HepG2 (cell line): ENCODE data around the gene TIMP3. TPM values are rescaled to one million over a fixed set of nuclear protein-coding genes. Genes with fewer than 3 reads are reported as not detected.

ENCODE experiments used
- ATAC-seq: fragments of 200-7000 bp; cut with Tn5 transposase; 3 replicates; pipeline ENCODE4 v1.9.1; 2020; ENCODE audit warnings: mild to moderate bottlenecking, moderate library complexity
- BruUV-seq: library from RNA; stranded (reverse); fragments of 400-500 nt; replicated peaks from 2 replicates; lab custom pipeline; 2021; lab: Mats Ljungman, UMichigan
- CTCF ChIA-PET: fragments of 300-600 bp; formaldehyde crosslinking; extraction: SDS; loops from one replicate; lab custom pipeline; 2021; ENCODE audit warnings: low total read pairs, inconsistent platforms, low intra/inter-chr PET ratio; lab: Yijun Ruan, JAX
- POLR2A ChIA-PET: fragments of 350-600 bp; sonication (Branson Sonifier 250); formaldehyde crosslinking; loops from one replicate; lab custom pipeline; 2020; ENCODE audit warnings: antibody characterized with exemption, inconsistent platforms; lab: Yijun Ruan, JAX
- DNase-seq: peaks from one replicate; pipeline ENCODE4 v3.0.0-alpha.2; 2015; ENCODE audit warnings: low spot score
- FAIRE-seq: peaks from 3 replicates; lab custom pipeline; 2011; peaks lifted over from hg19 to GRCh38; lab: Jason Lieb, UNC
- H2AFZ ChIP-seq: one replicate; pipeline ENCODE4 v1.6.1; 2011; ENCODE audit warnings: low read length, inconsistent platforms
- H3K27ac ChIP-seq: fragments of 300-600 bp; 3 replicates; pipeline ENCODE4 v1.8.0; 2011; ENCODE audit warnings: mixed run types, mild to moderate bottlenecking, mixed read lengths, low read length, inconsistent platforms; ENCODE audit not compliant: insufficient read depth; ENCODE audit errors: extremely low read length
- H3K27me3 ChIP-seq, 2 experiments: fragments of 200-600 bp in 1 of 2; 2 replicates in 1 of 2; 3 replicates in 1 of 2; pipeline versions ENCODE4 v1.6.0 to v1.8.0; 2011; ENCODE audit warnings: low read length in 2 of 2, mild to moderate bottlenecking in 2 of 2, moderate library complexity in 2 of 2, inconsistent platforms in 1 of 2; ENCODE audit not compliant: insufficient read depth in 2 of 2, control insufficient read depth in 1 of 2
- H3K36me3 ChIP-seq, 2 experiments: fragments of 200-600 bp in 1 of 2; replicated peaks in 1 of 2; 2 replicates in 1 of 2; 3 replicates in 1 of 2; pipeline versions ENCODE4 v1.5.1 to v1.8.0; 2011; ENCODE audit warnings: low read length in 2 of 2, inconsistent platforms in 1 of 2; ENCODE audit not compliant: insufficient read depth in 2 of 2, control insufficient read depth in 1 of 2
- H3K4me1 ChIP-seq: 2 replicates; pipeline ENCODE4 v1.5.1; 2012; ENCODE audit warnings: low read length, inconsistent platforms; ENCODE audit not compliant: insufficient read depth
- H3K4me2 ChIP-seq: 2 replicates; pipeline ENCODE4 v1.6.0; 2011; ENCODE audit warnings: low read depth, low read length, inconsistent platforms
- H3K4me3 ChIP-seq, 3 experiments: fragments of 200-600 bp in 1 of 3; sonication (generic), shearing (Covaris generic) in 1 of 3; replicated peaks in 1 of 3; 2 replicates each; pipeline ENCODE4 v1.5.1; 2011 to 2016; ENCODE audit warnings: low read length in 3 of 3, inconsistent platforms in 2 of 3, low read depth in 2 of 3, mild to moderate bottlenecking in 2 of 3, control low read depth in 1 of 3, mixed read lengths in 1 of 3; ENCODE audit not compliant: insufficient read depth in 1 of 3
- H3K79me2 ChIP-seq: one replicate; pipeline ENCODE4 v1.6.1; 2011; ENCODE audit warnings: low read length, inconsistent platforms; ENCODE audit not compliant: insufficient read depth
- H3K9ac ChIP-seq: 2 replicates; pipeline ENCODE4 v1.6.0; 2011; ENCODE audit warnings: mild to moderate bottlenecking, low read depth, low read length, inconsistent platforms; ENCODE audit not compliant: insufficient read depth
- H3K9me3 ChIP-seq: 2 replicates; pipeline ENCODE4 v1.5.1; 2012; ENCODE audit warnings: mild to moderate bottlenecking, low read length
- H4K20me1 ChIP-seq: 2 replicates; pipeline ENCODE4 v1.6.0; 2011; ENCODE audit warnings: inconsistent platforms, mild to moderate bottlenecking, low read length, moderate library complexity; ENCODE audit not compliant: insufficient read depth
- ATM ChIP-seq: fragments of 450-650 bp; IDR thresholded peaks from 2 replicates; pipeline ENCODE4 v1.7.1; 2017; ENCODE audit warnings: mild to moderate bottlenecking, borderline replicate concordance
- FOXA3 ChIP-seq: IDR thresholded peaks from 2 replicates; pipeline ENCODE4 v1.6.1; 2016; ENCODE audit warnings: missing genetic modification reagents, missing compliant biosample characterization
- GFI1 ChIP-seq: sonication (generic); formaldehyde crosslinking; IDR thresholded peaks from 2 replicates; pipeline ENCODE4 v1.5.0; 2020; ENCODE audit warnings: missing genetic modification reagents, mild to moderate bottlenecking, borderline replicate concordance
- HDAC2 ChIP-seq: sonication (generic); formaldehyde crosslinking; IDR thresholded peaks from 2 replicates; pipeline ENCODE4 v1.4.0; 2020; ENCODE audit warnings: missing genetic modification reagents
- HIVEP1 ChIP-seq: sonication (generic); formaldehyde crosslinking; IDR thresholded peaks from 2 replicates; pipeline ENCODE4 v1.4.0; 2020; ENCODE audit warnings: mild to moderate bottlenecking, missing genetic modification reagents
- MTF1 ChIP-seq: sonication (generic); formaldehyde crosslinking; IDR thresholded peaks from 2 replicates; pipeline ENCODE4 v1.5.0; 2020; ENCODE audit warnings: missing genetic modification reagents
- ONECUT2 ChIP-seq: sonication (generic); formaldehyde crosslinking; IDR thresholded peaks from 2 replicates; pipeline ENCODE4 v1.4.0; 2020; ENCODE audit warnings: missing genetic modification reagents
- RXRA ChIP-seq: sonication (generic); formaldehyde crosslinking; IDR thresholded peaks from 2 replicates; pipeline ENCODE4 v1.5.1; 2020; ENCODE audit warnings: missing genetic modification reagents
- SALL1 ChIP-seq: sonication (generic); formaldehyde crosslinking; IDR thresholded peaks from 2 replicates; pipeline ENCODE4 v1.8.0; 2022; ENCODE audit warnings: mild to moderate bottlenecking, missing genetic modification reagents
- SNAI1 ChIP-seq: sonication (generic); formaldehyde crosslinking; IDR thresholded peaks from 2 replicates; pipeline ENCODE4 v1.5.0; 2020; ENCODE audit warnings: mild to moderate bottlenecking, missing genetic modification reagents, borderline replicate concordance
- ZBTB38 ChIP-seq: sonication (generic); formaldehyde crosslinking; IDR thresholded peaks from 2 replicates; pipeline ENCODE4 v1.5.1; 2020; ENCODE audit warnings: mild to moderate bottlenecking, missing genetic modification reagents
- ZC3H4 ChIP-seq: sonication (generic); formaldehyde crosslinking; IDR thresholded peaks from 2 replicates; pipeline ENCODE4 v1.4.0; 2020; ENCODE audit warnings: missing genetic modification reagents, borderline replicate concordance
- ZNF350 ChIP-seq: sonication (generic); formaldehyde crosslinking; IDR thresholded peaks from 2 replicates; pipeline ENCODE4 v1.4.0; 2020; ENCODE audit warnings: mild to moderate bottlenecking, low read depth, missing genetic modification reagents, borderline replicate concordance
- ZNF549 ChIP-seq: sonication (generic); formaldehyde crosslinking; IDR thresholded peaks from 2 replicates; pipeline ENCODE4 v1.5.0; 2020; ENCODE audit warnings: missing genetic modification reagents
- ZNF816 ChIP-seq: sonication (generic); formaldehyde crosslinking; IDR thresholded peaks from 2 replicates; pipeline ENCODE4 v1.8.0; 2022; ENCODE audit warnings: missing genetic modification reagents, mild to moderate bottlenecking, borderline replicate concordance
- WGBS: methylation state at CpG from one replicate; pipeline ENCODE4 v1.1.6; 2017; ENCODE audit warnings: low lambda C conversion rate; 5-methylcytosine and 5-hydroxymethylcytosine counted together
- in situ Hi-C: cut with HindIII; loops from 2 replicates; pipeline ENCODE4 v1.10.0; 2017; ENCODE audit warnings: low pct_unique_long_range_greater_than_20kb; ENCODE audit not compliant: extremely low pct_ligation_motif_present
- intact Hi-C: fragments of 100-400 bp; cut with micrococcal nuclease; formaldehyde crosslinking; loops from one replicate; pipeline ENCODE4 v1.10.0; 2022; ENCODE audit not compliant: unreplicated experiment
- polyA plus RNA-seq, 8 experiments: library from polyadenylated mRNA; depleted of rRNA in 3 of 8; stranded (reverse) in 7 of 8; unstranded in 1 of 8; fragments of >200 nt; fragmentation: Illumina TruSeq in 4 of 8; extraction: Trizol in 4 of 8; gene quantifications; 2 replicates each; pipeline versions ENCODE4 v1.2.1 to v1.2.3, GENCODE V29; 2011 to 2016; ENCODE audit warnings: low read depth in 4 of 8, missing spikeins in 1 of 8, mixed read lengths in 1 of 8; ENCODE audit not compliant: insufficient read depth in 1 of 8
- total RNA-seq, 5 experiments: library from RNA; depleted of rRNA; stranded (reverse); fragments of >200 nt; fragmentation: Illumina TruSeq; extraction: Trizol; gene quantifications; 2 replicates each; pipeline ENCODE4 v1.2.3, GENCODE V29; 2016; ENCODE audit warnings: low read depth in 1 of 5
- TF ChIP-seq, protein P1 (sequence below): sonication (generic); formaldehyde crosslinking; IDR thresholded peaks from 2 replicates; pipeline ENCODE4; 2020; ENCODE audit warnings: missing genetic modification reagents, mild to moderate bottlenecking, borderline replicate concordance
- TF ChIP-seq, protein P2 (sequence below): sonication (generic); formaldehyde crosslinking; IDR thresholded peaks from 2 replicates; pipeline ENCODE4 v1.5.0; 2020; ENCODE audit warnings: mild to moderate bottlenecking, missing genetic modification reagents
- TF ChIP-seq, protein P3 (sequence below): sonication (generic); formaldehyde crosslinking; IDR thresholded peaks from 2 replicates; pipeline ENCODE4 v1.5.0; 2020; ENCODE audit warnings: missing genetic modification reagents
- TF ChIP-seq, protein P4 (sequence below): sonication (generic); formaldehyde crosslinking; IDR thresholded peaks from 2 replicates; pipeline ENCODE4 v1.5.0; 2020; ENCODE audit warnings: mild to moderate bottlenecking, low read depth, missing genetic modification reagents, borderline replicate concordance

Gene TIMP3
- total and polyA plus RNA-seq, 2 of the 13 experiments (the other 11 are each of a cell fraction or from before 2014, with no cell fraction given): 57.3 to 86.6 TPM

DNA sequence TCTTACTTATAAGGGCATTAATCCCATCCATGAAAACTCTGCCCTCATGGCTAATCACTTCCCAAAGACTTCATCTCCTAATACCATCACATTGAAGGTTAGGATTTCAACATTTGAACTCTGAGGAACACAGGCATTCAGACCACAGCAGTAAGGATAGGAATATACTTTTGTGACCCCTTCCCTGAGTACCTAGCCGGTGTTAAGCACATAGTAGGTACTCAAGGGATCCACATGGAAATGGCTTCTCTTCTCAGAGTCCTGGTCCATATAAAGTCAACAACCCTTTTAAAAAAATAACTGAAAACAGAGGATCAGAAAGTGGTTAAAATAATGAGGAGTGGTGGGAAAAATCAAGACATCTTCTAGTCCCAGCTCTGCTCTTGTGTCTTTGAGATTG lies 78.0 kb downstream of the TIMP3 start:
- 93% methylated on average over 1 of the region's 1 CpG for WGBS
- Histone ChIP-seq H3K4me2 (no peak overlapping the region), H3K79me2 (no peaks in the 10 kb centered on the region), H3K27me3 (no peaks in the 10 kb centered on the region), H3K4me1 (no peaks in the 10 kb centered on the region), H3K4me3 (no peak overlapping the region), H3K9ac (no peak overlapping the region), H3K27ac (no peak overlapping the region), H4K20me1 (no peaks in the 10 kb centered on the region), H3K9me3 (no peaks in the 10 kb centered on the region), H2AFZ (no peak overlapping the region), H3K36me3 (no peaks in the 10 kb centered on the region)
- DNase-seq (no peak), ATAC-seq (no peak), FAIRE-seq (no peak)
- BruUV-seq: no TSS peak
- in situ Hi-C loops (no loop called here), intact Hi-C loops (no loop called here)
- TF ChIP-seq FOXA3 (CRISPR knock-in tag) (no peak), HIVEP1 (no peak), ONECUT2 (CRISPR knock-in tag) (no peak), ATM (no peak), ZC3H4 (CRISPR knock-in tag) (no peak), ZNF350 (CRISPR knock-in tag) (no peak), ZNF549 (CRISPR knock-in tag) (no peak), HDAC2 (CRISPR knock-in tag) (no peak), GFI1 (CRISPR knock-in tag) (no peak), ZBTB38 (CRISPR knock-in tag) (no peak), RXRA (CRISPR knock-in tag) (no peak), MTF1 (CRISPR knock-in tag) (no peak), SALL1 (CRISPR knock-in tag) (no peak), SNAI1 (CRISPR knock-in tag) (no peak), ZNF816 (no peak)
- TF ChIP-seq, protein P1, sequence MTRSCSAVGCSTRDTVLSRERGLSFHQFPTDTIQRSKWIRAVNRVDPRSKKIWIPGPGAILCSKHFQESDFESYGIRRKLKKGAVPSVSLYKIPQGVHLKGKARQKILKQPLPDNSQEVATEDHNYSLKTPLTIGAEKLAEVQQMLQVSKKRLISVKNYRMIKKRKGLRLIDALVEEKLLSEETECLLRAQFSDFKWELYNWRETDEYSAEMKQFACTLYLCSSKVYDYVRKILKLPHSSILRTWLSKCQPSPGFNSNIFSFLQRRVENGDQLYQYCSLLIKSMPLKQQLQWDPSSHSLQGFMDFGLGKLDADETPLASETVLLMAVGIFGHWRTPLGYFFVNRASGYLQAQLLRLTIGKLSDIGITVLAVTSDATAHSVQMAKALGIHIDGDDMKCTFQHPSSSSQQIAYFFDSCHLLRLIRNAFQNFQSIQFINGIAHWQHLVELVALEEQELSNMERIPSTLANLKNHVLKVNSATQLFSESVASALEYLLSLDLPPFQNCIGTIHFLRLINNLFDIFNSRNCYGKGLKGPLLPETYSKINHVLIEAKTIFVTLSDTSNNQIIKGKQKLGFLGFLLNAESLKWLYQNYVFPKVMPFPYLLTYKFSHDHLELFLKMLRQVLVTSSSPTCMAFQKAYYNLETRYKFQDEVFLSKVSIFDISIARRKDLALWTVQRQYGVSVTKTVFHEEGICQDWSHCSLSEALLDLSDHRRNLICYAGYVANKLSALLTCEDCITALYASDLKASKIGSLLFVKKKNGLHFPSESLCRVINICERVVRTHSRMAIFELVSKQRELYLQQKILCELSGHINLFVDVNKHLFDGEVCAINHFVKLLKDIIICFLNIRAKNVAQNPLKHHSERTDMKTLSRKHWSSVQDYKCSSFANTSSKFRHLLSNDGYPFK: no peak
- TF ChIP-seq, protein P2, sequence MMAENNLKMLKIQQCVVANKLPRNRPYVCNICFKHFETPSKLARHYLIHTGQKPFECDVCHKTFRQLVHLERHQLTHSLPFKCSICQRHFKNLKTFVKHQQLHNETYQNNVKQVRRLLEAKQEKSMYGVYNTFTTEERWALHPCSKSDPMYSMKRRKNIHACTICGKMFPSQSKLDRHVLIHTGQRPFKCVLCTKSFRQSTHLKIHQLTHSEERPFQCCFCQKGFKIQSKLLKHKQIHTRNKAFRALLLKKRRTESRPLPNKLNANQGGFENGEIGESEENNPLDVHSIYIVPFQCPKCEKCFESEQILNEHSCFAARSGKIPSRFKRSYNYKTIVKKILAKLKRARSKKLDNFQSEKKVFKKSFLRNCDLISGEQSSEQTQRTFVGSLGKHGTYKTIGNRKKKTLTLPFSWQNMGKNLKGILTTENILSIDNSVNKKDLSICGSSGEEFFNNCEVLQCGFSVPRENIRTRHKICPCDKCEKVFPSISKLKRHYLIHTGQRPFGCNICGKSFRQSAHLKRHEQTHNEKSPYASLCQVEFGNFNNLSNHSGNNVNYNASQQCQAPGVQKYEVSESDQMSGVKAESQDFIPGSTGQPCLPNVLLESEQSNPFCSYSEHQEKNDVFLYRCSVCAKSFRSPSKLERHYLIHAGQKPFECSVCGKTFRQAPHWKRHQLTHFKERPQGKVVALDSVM (CRISPR knock-in tag): no peak
- TF ChIP-seq, protein P3, sequence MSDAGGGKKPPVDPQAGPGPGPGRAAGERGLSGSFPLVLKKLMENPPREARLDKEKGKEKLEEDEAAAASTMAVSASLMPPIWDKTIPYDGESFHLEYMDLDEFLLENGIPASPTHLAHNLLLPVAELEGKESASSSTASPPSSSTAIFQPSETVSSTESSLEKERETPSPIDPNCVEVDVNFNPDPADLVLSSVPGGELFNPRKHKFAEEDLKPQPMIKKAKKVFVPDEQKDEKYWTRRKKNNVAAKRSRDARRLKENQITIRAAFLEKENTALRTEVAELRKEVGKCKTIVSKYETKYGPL: no peak
- TF ChIP-seq, protein P4, sequence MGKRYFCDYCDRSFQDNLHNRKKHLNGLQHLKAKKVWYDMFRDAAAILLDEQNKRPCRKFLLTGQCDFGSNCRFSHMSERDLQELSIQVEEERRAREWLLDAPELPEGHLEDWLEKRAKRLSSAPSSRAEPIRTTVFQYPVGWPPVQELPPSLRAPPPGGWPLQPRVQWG (CRISPR knock-in tag): no peak
- ChIA-PET POLR2A (no interaction called here), CTCF (no interaction called here)
